Type B pancreatic cell (in vitro differentiated cells): Measurements from ENCODE around the gene SUGP1. TPM values are rescaled to one million over a fixed set of nuclear protein-coding genes. Genes with fewer than 3 reads are reported as not detected.

Experiments
- DNase-seq: peaks from one replicate; pipeline ENCODE4 v3.0.0; 2021; ENCODE audit warnings: mixed read lengths; ENCODE audit not compliant: unreplicated experiment; ENCODE audit errors: extremely low spot score
- H3K27ac Mint-ChIP-seq: 2 replicates; pipeline ENCODE4 v1.8.0; 2021; ENCODE audit warnings: mild to moderate bottlenecking, mixed read lengths
- H3K27me3 Mint-ChIP-seq: 2 replicates; pipeline ENCODE4 v1.8.0; 2021; ENCODE audit warnings: mixed read lengths
- H3K36me3 Mint-ChIP-seq: 2 replicates; pipeline ENCODE4 v1.8.0; 2021; ENCODE audit warnings: mixed read lengths
- H3K4me1 Mint-ChIP-seq: one replicate; pipeline ENCODE4 v1.8.0; 2021; ENCODE audit warnings: mixed read lengths; ENCODE audit not compliant: unreplicated experiment
- H3K4me3 Mint-ChIP-seq: 2 replicates; pipeline ENCODE4 v1.8.0; 2021; ENCODE audit warnings: mild to moderate bottlenecking, mixed read lengths
- H3K9me3 Mint-ChIP-seq: 2 replicates; pipeline ENCODE4 v1.8.0; 2021; ENCODE audit warnings: mixed read lengths
- total RNA-seq: library from RNA; stranded (reverse); gene quantifications from 2 replicates; pipeline ENCODE4 v1.2.1, GENCODE V29; 2021; ENCODE audit warnings: low replicate concordance
- TF ChIP-seq, protein P1 (sequence below): fragments of 200-600 bp; sonication (generic); conservative IDR thresholded peaks from 2 replicates; pipeline ENCODE4 v1.5.0; 2021; ENCODE audit warnings: antibody characterized with exemption, mild to moderate bottlenecking

The SUGP1 gene
- total RNA-seq, 1 donor from 2014 or later, result 86.8 TPM

DNA sequence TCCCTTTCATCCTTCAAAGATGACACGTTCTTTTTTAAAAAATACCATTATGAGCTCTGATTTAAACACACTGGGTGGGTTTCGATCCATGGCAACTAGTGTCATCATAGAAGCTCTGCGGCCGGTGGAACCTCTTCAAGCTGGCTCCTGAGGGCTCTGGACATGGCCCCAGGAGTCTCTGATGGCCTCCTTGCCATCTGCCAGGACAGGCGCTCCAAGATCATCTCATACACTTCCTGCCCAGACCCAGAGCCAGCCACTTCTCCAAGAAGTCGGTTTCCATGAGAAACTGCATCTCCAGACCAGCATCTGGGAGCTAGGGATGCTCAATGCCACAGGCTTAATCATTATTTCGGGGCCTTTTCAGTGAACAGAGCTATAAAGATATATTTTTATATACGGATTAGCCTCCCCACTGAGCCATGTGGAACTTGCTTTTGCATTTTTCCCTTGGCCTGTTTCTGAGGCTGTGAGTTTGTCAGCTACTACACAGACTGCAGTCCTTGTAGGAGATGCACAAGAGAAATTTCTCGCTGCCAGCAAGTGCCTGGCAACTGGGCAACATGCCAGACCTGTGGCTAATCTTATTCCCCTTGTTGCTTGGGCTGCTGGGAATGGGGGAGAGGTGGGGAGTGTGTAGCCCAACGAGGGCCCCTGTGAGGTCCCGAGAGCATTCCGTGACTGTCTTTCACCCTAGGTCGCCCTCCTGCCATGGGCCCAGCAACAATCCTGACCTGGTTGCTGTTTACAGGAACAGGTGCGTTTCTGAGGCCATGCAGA is 15.9 kb downstream of the SUGP1 start:
- no peaks in the 10 kb centered on the region for H3K4me1 Mint-ChIP-seq
- TF ChIP-seq, protein P1, sequence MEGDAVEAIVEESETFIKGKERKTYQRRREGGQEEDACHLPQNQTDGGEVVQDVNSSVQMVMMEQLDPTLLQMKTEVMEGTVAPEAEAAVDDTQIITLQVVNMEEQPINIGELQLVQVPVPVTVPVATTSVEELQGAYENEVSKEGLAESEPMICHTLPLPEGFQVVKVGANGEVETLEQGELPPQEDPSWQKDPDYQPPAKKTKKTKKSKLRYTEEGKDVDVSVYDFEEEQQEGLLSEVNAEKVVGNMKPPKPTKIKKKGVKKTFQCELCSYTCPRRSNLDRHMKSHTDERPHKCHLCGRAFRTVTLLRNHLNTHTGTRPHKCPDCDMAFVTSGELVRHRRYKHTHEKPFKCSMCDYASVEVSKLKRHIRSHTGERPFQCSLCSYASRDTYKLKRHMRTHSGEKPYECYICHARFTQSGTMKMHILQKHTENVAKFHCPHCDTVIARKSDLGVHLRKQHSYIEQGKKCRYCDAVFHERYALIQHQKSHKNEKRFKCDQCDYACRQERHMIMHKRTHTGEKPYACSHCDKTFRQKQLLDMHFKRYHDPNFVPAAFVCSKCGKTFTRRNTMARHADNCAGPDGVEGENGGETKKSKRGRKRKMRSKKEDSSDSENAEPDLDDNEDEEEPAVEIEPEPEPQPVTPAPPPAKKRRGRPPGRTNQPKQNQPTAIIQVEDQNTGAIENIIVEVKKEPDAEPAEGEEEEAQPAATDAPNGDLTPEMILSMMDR, result no peak
- no peaks in the 10 kb centered on the region for H3K9me3 Mint-ChIP-seq
- H3K36me3 Mint-ChIP-seq, result no peaks in the 10 kb centered on the region
- H3K4me3 Mint-ChIP-seq, result no peak overlapping the region
- no peak for DNase-seq
- H3K27ac Mint-ChIP-seq, result no peak overlapping the region
- H3K27me3 Mint-ChIP-seq, result no peaks in the 10 kb centered on the region

DNA sequence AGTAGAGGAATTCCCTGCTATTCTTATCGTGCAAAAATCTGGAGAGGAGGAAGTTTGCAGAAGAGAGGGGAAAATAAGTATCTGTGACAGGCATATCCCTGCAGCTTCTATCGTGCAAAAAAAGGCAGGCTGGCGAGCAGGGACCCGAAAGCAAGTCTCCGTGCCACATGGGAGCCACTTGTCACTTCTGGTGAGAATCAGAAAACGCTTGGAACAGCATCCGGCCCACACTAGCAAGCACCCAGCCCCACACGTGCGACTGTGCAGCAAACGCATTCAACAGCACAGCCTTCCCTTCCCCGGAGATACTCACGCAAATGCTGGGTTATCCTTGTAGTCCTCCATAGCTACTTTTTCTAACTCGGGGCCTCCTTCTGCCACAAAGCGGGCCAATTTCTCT is 16.9 kb downstream of the SUGP1 start:
- Mint-ChIP-seq H3K27me3 (no peaks in the 10 kb centered on the region), H3K36me3 (no peaks in the 10 kb centered on the region), H3K4me3 (no peak overlapping the region), H3K9me3 (no peaks in the 10 kb centered on the region), H3K4me1 (no peaks in the 10 kb centered on the region), H3K27ac (no peak overlapping the region)
- no peak for DNase-seq
- TF ChIP-seq, protein P1, result no peak

DNA sequence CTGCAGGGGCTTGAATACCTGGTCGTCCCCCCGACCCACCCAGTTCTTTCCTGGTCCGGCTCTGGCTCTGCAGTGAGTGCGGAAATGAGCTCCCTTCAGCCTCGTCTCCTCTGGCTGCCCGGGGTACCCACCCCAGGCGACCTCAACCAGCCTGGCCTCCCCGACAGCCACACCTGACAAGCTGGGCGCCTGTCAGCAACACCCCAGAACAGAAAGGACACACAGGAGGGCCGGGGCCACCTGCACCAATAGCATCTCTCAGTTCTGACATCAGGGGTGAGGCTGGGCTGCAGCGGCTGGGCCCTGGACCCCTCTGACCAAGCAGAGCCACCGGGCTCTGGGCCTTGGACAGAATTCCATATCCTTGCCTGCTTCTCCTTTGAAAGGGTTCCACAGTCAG is 19.7 kb downstream of the SUGP1 start:
- Mint-ChIP-seq H3K4me1 (no peaks in the 10 kb centered on the region), H3K9me3 (no peaks in the 10 kb centered on the region), H3K27ac (no peak overlapping the region), H3K27me3 (no peaks in the 10 kb centered on the region), H3K4me3 (no peak overlapping the region), H3K36me3 (peaks cover 3% of the 10 kb centered on the region)
- no peak for DNase-seq
- TF ChIP-seq, protein P1, result no peak

DNA sequence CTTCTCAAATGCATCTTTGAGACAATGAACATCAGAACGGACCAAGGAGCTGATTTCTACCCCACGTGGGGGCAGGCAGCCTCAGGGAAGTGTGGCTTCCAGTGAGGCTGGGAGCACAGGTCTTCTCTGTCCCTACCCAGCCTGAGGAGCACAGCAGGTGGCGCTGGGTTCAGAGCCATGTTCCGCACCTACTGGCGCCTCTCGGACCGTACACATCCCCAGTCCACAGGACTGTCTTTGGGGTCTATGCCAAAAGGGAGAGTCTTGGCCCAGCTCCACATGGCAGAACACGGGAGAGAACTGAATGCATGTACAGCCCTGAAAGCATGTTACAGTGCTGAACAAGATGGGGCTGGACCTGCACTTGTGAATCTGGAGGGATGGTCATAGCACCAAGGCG is 22.6 kb downstream of the SUGP1 start:
- no peak for DNase-seq
- H3K27ac Mint-ChIP-seq, result no peak overlapping the region
- no peaks in the 10 kb centered on the region for H3K9me3 Mint-ChIP-seq
- no peak overlapping the region for H3K4me3 Mint-ChIP-seq
- TF ChIP-seq, protein P1, result no peak
- H3K27me3 Mint-ChIP-seq, result no peaks in the 10 kb centered on the region
- H3K4me1 Mint-ChIP-seq, result no peaks in the 10 kb centered on the region
- H3K36me3 Mint-ChIP-seq, result peaks cover 11% of the 10 kb centered on the region

DNA sequence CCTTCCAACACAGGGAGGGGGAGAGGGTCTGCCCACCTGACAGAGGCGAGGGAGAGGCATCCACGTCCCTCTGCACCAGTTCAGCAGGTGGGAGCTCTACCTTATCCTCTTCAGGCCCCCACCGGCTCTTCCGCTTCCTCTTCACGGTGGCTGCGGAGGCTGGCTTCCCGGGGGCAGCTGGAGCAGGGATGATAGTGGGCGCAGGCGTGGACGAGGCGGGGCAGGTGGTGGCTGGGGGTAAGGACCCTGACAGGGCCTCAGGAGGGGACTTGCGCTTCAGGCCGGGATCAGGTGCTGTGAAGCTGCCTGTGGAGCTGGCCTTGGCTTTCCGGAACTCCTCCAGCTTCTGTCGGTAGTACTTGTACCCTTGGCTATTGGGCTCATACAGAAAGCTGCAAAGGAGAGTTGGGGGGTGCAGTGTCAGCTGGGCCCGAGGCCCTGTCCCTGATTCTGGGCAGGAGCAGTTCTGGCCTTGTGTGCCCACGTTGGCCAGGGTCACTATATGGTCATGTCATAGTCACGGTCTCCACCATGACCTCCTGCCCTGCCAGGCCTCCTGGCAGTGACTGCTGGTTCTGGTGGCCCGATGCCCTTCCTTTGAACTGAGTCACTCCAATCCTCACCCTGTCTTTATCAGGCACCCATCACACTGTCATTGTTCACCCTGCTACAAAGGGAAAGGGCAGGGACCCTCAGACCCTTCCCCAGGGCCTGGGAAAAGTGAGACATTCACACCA is 23.2 kb downstream of the SUGP1 start:
- Mint-ChIP-seq H3K9me3 (no peaks in the 10 kb centered on the region), H3K27ac (no peak overlapping the region), H3K4me1 (no peaks in the 10 kb centered on the region), H3K4me3 (no peak overlapping the region), H3K36me3 (peaks cover 18% of the 10 kb centered on the region), H3K27me3 (no peaks in the 10 kb centered on the region)
- no peak for DNase-seq
- TF ChIP-seq, protein P1, result no peak
